CD4-positive, alpha-beta T cell treated with Interferon alpha-2 for 1 hour (primary cell): Measurements from ENCODE around the gene DIP2A.
"Not testable (repeated sequence)": the region's sequence is repeated elsewhere in the genome, so short reads cannot be mapped to it uniquely, and the experiment has no call there.

Experiments used
- DNase-seq, 2 donors: peaks; one replicate each; pipeline ENCODE4 v3.0.0-alpha.2; 2020 to 2022

Gene DIP2A

DNA sequence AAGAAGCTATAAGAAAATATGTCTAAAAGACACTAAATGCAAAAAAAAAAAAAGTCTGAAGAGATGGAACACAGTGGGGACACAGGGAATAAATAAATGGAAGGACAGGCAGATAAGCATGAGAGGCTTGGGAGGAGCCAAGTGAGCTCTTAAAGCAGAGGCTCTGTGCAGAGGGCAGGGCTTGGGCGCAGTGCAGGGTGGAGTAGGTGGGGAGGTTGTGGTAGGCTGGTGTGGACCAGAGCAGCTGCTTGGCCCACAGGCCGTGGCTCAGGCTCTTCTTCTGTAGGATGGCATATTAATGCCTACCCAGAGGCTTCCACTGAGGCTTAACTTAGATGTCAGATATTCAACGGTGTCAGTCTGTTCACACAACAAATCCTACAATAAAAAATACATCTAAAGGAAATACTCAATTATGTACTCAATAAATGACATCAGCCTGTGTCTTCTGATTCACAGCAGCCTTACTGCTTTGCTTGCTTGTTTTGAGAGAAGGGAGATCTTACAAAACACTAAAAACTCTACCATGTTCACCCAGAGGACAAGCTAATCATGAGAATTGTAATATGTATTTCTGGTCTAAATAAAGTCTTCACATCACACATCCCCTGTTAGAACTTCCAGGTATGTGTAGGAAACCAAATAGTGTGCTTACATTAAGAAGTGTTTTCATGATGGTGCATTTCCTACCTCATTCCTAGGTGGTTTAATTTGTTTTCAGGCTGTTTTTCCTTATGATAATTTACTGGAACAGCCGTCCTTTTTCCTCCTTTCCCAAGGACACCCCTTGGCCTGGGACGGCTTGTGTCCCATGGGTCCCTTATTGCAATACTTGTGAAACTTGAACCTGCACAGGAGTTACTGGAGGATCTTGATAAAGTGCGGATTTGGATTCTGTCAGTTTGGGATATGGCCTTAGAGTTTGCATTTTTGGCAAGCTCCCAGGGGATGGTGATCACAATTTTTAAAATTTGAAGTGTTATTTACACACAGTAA, 24.9 kb downstream of the DIP2A start:
- peak in 1 of 2 donors; percentile 26 for DNase-seq

DNA sequence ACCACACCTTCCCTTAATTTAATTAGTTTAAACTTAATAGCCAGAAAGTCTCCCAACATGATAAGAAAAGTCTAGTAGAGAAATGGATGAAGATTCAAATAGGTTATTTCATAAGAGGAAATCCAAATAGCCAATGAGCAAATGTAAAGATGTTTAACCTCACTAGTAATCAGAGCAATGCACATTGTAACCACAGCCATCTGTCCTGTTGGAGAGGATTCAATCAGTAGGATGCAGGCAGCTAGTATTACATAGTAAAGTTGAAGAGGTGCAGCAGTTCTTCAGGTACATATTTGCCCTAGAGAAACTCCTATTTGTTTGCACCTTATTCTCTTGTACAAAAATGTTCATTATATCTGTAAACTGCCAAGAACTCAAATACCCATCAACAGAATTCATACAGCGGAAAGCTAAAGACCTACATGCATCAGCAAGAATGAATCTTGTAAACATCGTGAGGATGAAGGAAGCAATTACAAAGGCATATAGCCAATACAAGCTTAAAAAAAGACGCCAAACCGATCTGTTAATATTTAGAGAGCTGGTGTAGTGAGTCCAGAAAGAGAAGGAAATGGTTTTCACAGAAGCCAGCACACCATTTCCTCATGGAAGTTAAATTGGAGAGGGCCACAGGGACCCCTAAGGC, 27.9 kb downstream of the DIP2A start:
- DNase-seq = no peak

DNA sequence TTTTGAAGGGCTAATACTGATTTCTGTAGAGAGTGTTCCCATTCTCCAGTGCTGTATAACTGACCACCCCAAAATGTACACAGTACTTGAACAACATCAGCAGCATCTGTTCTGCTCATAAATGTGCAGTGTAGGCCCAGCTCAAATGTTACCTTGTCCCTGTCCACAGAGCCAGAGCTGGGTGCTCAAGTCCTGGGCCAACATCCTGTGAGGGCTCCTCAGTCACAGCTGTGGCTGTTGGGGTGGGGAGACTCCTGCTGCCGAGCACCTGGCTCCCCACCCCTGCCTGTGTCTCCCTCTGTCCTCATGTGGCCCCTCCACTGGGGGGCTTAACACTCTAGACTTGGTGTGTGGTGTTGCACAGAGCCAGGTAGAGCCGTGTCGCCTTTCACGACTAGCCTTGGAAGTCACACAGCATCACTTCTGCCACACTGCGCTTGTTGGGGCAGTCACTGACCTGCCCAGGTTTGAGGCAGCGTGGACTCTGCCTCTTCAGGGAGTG, 30.5 kb downstream of the DIP2A start:
- DNase-seq = no peak

DNA sequence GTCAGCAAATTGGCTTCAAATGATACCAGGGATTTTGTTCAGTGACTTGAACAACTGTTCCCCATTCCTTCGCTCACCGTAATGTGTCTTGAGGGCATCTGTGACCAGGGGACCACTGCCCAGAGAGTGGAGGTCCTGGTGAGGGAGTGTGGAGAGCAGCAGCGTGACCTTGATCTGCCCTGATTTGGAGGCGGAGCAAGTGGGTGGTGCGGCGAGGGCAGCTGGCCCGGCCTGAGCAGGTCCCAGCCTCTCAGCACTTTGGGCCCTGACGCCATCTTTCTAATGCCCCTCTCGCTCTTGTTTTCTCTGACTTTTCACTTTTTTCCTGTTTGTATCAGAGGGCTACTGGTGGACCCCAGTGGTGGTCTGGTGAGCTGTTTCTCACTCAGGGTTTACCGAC, 31.1 kb downstream of the DIP2A start:
- DNase-seq = no peak

DNA sequence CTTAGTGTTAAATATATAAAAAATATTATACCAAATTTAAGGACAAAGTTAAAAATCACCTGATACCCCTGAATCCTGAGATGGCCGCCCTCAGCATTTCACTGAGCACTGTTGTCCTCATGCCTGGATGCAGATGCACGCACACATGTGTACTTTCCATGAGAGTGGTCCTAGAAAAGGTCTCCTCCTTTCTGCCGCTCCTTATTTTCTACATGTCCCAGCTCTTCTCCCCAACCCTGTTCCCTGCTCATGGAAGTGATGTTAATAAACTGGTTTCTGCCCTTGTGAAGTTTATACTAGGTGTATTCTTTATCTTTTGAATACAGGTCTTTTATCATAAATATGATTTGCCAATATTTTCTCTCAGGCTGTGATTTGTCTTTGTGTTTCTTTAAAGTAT, 32.9 kb downstream of the DIP2A start:
- DNase-seq = no peak

DNA sequence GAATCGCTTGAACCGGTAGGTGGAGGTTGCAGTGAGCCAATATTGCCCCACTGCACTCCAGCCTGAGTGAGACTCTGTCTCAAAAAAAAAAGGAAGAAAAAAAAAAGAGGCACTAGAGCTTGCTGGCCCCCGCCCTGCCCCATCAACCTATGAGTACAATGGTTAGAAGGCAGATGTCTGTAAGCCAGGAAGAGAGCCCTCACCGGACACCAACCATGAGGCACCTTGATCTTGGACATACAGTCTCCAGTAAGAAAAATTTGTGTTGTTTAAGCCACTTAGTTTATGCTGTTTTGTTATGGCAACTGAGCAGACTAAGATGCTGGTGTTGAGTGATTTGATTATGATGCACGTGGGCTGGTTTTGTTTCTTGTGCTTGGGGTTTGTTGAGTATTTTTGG, 34.2 kb downstream of the DIP2A start:
- no peak for DNase-seq

DNA sequence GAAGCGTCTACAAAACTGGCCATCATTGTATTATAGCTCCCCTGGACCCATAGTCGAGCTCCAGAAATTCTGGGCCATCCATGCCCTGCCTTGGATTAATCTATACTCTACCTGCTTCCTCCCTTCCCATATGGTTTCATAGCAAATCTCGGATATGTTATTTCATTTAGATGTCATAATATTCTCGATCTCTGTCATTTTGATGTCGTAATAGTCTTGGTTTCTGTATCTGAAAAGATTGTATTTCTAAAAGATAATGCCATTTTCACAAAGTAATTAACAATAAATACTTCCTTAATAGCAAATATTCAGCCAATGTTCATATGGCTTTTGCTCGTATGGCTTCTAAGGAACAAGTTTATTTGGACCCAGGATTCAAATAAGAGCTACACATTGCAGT, 35.1 kb downstream of the DIP2A start:
- no peak for DNase-seq

DNA sequence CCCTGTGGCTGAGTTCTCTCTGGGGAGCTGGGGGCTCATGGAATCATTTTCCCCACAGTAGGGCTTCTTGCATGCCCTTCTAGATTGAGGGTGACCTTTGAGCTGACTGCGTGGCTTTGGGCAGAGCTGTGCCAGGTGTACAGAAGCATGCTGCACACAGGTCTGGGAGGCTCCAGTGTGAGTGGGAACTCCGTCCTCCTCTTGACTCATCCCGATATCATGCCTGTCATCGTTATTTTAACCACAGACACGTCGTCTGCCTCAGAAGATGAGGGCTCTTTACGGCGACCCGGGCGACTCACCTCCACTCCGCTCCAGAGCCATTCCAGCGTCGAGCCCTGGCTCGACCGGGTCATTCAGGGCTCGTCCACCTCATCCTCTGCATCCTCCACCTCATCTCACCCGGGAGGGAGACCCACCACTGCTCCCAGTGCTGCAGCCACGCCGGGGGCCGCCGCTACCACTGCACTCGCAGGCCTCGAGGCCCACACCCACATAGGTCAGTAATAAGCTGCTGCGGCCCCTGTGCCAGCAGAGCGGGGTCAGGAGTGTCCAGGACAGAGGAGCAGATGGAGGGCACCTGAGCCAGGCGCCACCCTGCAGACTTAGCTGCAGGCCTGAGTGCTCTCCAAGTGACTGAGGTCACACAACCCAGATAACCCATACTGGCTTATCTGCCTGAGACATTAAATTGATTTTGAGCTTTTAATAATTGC, 39.8 kb downstream of the DIP2A start:
- no peak for DNase-seq

DNA sequence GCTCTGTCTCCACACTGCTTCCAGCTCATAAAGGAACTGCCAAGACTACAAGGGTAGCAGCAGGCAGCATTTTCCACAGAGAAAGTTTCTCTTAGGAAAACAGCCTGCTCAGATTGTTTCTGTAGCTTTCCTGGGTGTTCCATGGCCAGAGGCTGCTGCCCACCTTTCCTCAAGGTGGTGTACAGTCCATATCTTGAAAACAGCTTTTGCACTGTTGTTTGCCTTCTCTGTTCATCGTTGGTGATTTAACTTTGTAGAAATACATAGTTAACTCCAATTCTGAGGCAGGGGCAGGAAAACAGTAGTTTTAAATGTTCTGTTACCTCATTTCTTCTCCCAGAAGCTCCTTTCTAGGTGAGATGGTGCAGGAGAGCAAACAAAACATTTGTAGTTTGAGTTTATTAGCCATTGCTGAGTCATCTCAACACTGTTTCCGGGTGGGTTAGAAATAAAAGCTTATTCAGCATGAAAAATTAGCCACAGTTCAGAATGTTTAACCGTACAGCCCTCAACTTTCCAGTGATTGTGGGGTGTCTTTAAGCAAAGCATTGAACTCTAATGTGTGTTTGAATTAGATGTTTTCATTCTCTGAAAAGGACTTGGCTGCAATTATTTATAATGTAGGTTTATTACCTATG, 41.7 kb downstream of the DIP2A start:
- peak in 1 of 2 donors; percentile 39 for DNase-seq

DNA sequence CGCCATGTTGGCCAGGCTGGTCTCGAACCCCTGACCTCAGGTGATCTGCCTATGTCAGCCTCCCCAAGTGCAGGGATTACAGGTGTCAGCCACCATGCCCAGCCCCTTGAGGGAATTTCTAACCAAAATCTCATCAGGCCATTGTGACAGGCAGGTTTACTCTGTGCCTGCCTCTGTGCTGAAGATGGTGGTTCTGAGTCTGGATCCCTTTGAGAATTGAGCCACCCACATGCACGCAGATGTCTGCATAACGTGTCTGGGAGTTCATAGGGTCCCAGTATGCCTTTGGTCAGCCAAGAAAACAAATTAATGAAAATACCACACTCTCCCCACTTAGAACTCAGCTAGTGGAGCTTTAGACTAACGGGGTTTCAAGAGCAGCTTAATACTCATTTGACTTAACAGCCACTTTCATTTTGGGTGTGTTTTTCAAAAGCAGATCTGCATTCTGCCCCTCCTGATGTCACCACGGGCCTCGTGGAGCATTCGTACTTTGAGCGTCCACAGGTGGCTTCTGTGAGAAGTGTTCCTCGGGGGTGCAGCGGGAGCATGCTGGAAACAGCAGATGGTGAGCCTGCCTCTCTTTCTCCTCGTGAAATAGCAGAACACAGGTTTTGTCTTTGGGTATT, 45.3 kb downstream of the DIP2A start:
- DNase-seq = peak in 1 of 2 donors; percentile 11

DNA sequence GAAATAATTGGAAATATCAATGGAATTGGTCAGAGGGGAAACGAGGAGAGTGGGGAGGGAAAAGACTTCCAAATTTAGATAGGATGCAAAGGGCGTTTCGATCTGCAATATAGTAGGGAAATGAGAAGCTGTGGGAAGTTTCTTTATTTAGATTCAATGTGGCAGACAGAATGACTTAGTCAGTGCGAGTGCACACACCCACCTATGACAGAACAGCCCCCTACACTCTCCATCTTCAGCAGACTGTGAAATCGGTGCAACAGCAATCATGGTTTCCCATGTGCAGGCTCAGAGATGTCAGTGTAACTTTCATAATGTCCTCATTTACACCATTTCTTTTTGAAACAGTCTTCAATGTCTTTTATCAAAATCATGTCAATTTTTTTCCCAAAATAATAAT, 46.0 kb downstream of the DIP2A start:
- DNase-seq = no peak

DNA sequence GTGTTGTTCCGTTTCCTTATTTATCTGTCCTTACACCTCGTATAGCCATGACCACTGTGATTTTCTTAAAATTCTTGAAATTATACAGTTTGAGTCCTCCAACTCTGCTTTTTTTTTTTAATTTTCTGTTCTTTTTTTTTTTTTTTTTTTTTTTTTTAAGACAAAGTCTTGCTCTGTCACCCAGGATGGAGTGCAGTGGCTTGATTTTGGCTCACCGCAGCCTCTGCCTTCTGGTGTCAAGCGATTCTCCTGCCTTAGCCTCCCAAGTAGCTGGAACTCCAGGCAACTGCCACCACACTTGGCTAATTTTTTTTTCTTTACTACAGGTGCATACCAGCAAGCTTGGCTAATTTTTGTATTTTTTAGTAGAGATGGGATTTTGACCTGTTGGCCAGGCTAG, 48.9 kb downstream of the DIP2A start:
- DNase-seq = no peak

DNA sequence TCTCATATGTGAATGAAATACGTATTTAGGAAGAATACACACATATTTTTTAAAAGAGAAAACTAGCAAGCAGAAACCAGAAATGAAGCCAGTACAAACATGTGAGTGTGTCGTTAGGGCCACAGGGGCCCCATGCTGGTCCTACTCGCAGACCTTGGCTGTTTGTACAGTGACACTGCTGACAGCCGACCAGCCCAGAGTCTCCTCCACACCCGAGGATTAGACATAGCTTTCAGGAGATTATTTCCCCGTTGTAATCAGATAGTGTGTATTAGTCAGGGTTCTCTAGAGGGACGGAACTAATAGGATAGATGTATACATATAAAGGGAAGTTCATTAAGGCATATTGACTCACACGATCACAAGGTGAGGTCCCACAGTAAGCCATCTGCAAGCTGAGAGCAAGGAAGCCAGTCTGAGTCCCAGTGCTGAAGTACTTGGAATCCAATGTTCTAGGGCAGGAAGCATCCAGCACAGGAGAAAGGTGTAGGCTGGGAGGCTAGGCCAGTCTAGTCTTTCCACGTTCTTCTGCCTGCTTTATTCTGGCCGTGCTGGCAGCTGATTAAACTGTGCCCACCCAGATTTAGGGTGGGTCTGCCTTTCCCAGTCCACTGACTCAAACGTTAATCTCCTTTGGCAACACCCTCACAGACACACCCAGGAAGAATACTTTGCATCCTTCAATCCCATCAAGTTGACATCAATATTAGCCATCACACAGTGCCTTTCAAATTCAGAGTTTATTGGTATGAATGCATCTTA, 51.2 kb downstream of the DIP2A start:
- DNase-seq = no peak

DNA sequence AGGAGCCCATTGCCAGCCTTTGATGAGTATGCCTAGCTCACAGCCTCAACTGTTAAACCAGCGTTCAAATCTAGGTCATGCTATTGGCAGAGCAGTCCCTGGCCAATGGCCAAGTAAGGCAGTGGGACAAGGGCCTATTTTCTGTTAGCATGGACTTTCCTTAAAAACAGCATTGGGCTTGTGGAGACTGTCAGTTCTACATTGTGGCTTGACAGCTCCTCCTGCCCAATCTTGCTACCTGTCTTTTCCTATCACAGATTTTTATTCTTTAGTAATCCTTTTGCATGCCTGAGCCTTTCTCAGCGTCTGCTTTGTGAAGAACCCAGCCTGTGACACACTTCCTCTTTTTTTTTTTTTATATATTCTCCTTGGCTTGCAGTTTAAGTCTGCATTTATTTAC, 56.4 kb downstream of the DIP2A start:
- peak in 1 of 2 donors; percentile 48 for DNase-seq

DNA sequence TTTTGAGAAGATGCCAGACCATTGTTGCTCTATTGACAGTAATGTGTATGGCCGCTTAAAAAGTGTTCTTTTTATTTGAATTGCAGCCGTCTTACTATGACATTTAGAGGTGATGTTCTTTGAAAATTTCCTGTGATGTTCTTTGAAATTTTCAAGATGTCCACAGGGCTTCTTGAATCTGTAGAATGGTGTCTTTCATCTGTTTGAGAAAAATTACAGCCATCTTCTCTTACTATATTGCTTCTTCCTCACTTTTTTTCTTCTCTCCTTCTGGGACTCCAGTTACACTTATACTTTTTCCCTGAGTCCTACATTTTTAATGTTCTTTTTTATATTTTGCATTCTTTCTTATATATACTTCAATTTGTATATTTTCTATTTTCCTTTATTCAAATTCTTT, 57.4 kb downstream of the DIP2A start:
- no peak for DNase-seq

DNA sequence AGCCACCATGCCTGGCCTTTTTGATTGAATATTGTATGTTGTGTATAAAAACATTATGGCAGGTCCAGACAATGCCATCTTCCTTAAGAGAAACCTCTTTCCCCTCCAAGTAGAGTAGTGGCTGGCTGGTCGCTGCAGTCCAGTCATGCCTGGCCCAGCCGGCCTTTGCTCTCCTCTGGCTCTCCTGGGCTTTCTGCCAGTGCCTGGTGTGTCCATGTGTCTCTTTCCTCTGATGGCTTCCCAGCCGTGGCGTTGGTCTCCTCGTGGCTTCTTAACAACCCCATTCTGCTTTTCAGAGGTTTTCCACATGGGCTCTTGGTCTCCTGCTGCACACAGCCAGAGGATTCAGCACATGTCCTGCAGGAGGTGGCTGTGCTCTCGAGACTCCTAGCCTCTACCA, 58.7 kb downstream of the DIP2A start:
- DNase-seq = no peak

DNA sequence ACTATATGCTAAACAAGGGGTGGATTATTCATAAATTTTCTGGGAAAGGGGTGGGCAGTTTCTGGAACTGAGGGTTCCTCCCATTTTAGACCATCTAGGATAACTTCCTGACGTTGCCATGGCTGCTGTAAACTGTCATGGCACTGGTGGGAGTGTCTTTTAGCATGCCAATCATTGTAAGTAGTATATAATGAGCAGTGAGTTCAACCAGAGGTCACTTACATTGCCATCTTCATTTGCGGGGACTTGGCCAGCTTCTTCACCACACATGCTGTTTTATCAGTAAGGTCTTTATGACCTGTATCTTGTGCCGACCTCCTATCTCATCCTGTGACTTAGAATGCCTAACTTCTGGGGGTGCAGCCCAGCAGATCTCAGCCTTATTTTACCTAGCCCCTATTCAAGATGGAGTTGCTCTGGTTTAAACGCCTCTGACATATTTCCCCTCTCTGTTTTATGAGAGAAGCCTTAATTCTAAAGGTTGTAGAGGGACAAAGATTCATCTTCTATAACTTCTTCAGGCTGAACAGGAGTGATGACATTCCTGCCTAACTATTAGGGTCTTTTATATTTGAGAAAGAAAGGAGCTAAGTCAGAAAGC, 60.4 kb downstream of the DIP2A start:
- no peak for DNase-seq

DNA sequence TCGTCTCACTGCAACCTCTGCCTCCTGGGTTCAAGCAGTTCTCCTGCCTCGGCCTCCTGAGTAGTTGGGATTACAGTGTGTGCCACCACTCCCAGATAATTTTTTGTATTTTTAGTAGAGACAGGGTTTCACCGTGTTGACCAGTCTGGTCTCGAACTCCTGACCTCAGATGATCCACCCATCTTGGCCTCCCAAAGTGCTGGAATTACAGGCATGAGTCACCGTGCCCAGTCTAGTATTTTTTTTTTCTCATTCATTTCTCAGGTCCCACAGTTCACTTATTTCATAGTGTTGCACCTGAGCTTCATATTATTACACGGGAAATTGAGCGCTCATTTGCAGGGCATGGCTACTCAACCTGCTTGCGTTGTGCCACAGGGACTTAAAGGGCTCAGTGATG, 68.7 kb downstream of the DIP2A start:
- DNase-seq = not testable (repeated sequence)

DNA sequence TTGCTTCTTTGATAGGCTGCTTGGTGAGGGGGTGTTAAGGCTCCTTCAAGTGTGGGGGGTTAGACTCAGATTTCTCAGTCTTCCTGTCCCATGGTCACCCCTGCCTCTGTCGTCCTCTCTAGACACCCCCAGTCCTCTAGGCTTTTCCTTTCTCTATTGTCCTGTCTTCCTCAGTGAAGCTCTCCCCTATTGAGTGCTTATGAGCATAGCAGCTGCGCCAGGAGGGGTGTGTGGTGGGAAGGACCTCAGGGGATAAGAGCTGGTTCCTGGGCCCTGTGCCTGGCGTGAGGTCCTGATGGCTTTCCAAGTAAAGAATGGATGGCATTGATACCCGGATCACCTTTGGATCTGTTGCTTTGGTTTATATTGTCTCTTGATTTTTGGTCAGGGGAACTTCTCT, 69.1 kb downstream of the DIP2A start:
- DNase-seq = no peak

DNA sequence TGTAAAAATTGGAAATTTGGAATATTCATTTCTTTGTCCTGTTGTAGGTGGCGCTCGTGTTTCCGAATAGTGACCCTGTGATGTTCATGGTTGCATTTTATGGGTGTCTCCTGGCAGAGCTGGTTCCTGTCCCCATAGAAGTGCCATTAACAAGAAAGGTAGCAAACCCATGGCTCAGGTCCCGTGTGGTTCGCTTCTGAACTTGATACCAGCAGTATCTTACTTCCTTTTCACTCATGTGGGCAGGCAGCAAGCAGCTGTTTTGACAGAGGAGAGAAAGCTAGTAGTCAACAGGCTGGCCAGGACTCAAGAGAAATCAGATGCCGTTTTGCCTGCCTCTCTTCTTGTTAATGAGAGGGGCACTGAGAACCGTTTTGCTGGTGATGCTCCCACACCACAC, 73.4 kb downstream of the DIP2A start:
- peak in 1 of 2 donors; percentile 45 for DNase-seq

DNA sequence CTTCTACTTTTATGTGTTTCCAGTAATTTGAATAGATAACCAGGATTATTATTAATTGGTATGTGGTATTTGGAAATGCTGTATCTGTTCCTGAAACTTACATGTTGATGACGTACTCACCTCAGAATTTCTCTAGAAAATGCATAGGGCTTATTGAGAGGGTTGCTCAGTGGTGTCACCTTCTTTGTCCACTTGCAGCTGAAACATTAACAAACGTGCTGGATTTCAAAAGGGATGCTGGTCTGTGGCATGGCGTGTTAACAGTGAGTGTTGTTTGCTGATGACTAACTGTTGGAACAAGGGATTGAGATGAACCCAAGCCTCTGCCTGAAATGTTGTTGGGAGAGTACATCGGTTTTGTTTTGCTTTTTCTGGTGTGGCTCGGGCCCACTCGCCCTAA, 78.3 kb downstream of the DIP2A start:
- DNase-seq = no peak
